GM12878 (cell line): Measurements from ENCODE around the gene UNKL. TPM values are rescaled to one million over a fixed set of nuclear protein-coding genes. Genes with fewer than 3 reads are reported as not detected.

Source experiments
- ATAC-seq: fragments of 200-7000 bp; cut with Tn5 transposase; 3 replicates; pipeline ENCODE4 v1.9.1; 2020; ENCODE audit warnings: mild to moderate bottlenecking, moderate library complexity
- BruUV-seq: library from RNA; stranded (reverse); fragments of 400-500 nt; replicated peaks from 2 replicates; lab custom pipeline; 2021; lab: Mats Ljungman, UMichigan
- CTCF ChIA-PET: fragments of 300-600 bp; sonication (Branson Sonifier 250); formaldehyde crosslinking; extraction: SDS; loops from one replicate; lab custom pipeline; 2021; ENCODE audit warnings: inconsistent platforms; lab: Yijun Ruan, JAX
- POLR2A ChIA-PET: fragments of 350-600 bp; formaldehyde crosslinking; extraction: SDS; loops from one replicate; lab custom pipeline; 2021; ENCODE audit warnings: inconsistent platforms; lab: Charles Lee
- RAD21 ChIA-PET: fragments of 300-600 bp; sonication (Branson Sonifier 250); formaldehyde crosslinking; loops from one replicate; lab custom pipeline; 2023; ENCODE audit warnings: antibody characterized with exemption; ENCODE audit not compliant: unreplicated experiment; lab: Charles Lee
- SMC1A ChIA-PET: fragments of 300-600 bp; sonication (Branson Sonifier 250); formaldehyde crosslinking; loops from one replicate; lab custom pipeline; 2023; ENCODE audit not compliant: unreplicated experiment, uncharacterized antibody; lab: Charles Lee
- DNase-seq: peaks from one replicate; pipeline ENCODE4 v3.0.0-alpha.2; 2011; ENCODE audit warnings: low read depth, low spot score
- FAIRE-seq: peaks from 3 replicates; lab custom pipeline; 2011; peaks lifted over from hg19 to GRCh38; lab: Jason Lieb, UNC
- H2AFZ ChIP-seq: 2 replicates; pipeline ENCODE4 v1.6.0; 2011; ENCODE audit warnings: low read depth, low read length, control low read depth; ENCODE audit not compliant: control insufficient read depth
- H3K27ac ChIP-seq: 2 replicates; pipeline ENCODE4 v1.5.1; 2011; ENCODE audit warnings: control low read depth; ENCODE audit not compliant: control insufficient read depth, insufficient read depth
- H3K27me3 ChIP-seq, 2 experiments: replicated peaks in 1 of 2; 2 replicates each; pipeline versions ENCODE4 v1.6.0 to v1.6.1; 2011; ENCODE audit warnings: low read length in 1 of 2; ENCODE audit not compliant: control insufficient read depth in 2 of 2, insufficient read depth in 2 of 2
- H3K36me3 ChIP-seq, 2 experiments: 2 replicates each; pipeline ENCODE4 v1.5.1; 2011; ENCODE audit warnings: low read length in 1 of 2; ENCODE audit not compliant: control insufficient read depth in 2 of 2, insufficient read depth in 2 of 2
- H3K4me1 ChIP-seq: 2 replicates; pipeline ENCODE4 v1.6.1; 2011; ENCODE audit warnings: mild to moderate bottlenecking, low read length, moderate library complexity, mixed read lengths; ENCODE audit not compliant: control insufficient read depth, insufficient read depth
- H3K4me2 ChIP-seq: 2 replicates; pipeline ENCODE4 v1.6.0; 2011; ENCODE audit warnings: control low read depth; ENCODE audit not compliant: control insufficient read depth, insufficient read depth
- H3K4me3 ChIP-seq: fragments of 200-600 bp; sonication (generic); 2 replicates; pipeline ENCODE4 v1.5.1; 2016
- H3K79me2 ChIP-seq: 2 replicates; pipeline ENCODE4 v1.6.0; 2011; ENCODE audit warnings: low read length; ENCODE audit not compliant: control insufficient read depth, insufficient read depth
- H3K9ac ChIP-seq: 2 replicates; pipeline ENCODE4 v1.8.0; 2011; ENCODE audit warnings: low read length, control low read depth, mixed read lengths; ENCODE audit not compliant: control insufficient read depth, insufficient read depth
- H3K9me3 ChIP-seq: replicated peaks from 3 replicates; pipeline ENCODE4 v1.5.1; 2011; ENCODE audit warnings: mild to moderate bottlenecking, low read length; ENCODE audit not compliant: control insufficient read depth, insufficient read depth
- H4K20me1 ChIP-seq: 2 replicates; pipeline ENCODE4 v1.6.0; 2011; ENCODE audit not compliant: control insufficient read depth, insufficient read depth
- IKZF1 ChIP-seq: fragments of 450-650 bp; conservative IDR thresholded peaks from 2 replicates; pipeline ENCODE4 v1.6.1; 2017; ENCODE audit warnings: antibody characterized with exemption, mild to moderate bottlenecking
- MLLT1 ChIP-seq: fragments of 450-650 bp; IDR thresholded peaks from 2 replicates; pipeline ENCODE4 v1.6.1; 2016; ENCODE audit warnings: mild to moderate bottlenecking
- NFXL1 ChIP-seq: fragments of 450-650 bp; IDR thresholded peaks from 2 replicates; pipeline ENCODE4 v1.6.1; 2017; ENCODE audit warnings: antibody characterized with exemption, mild to moderate bottlenecking, borderline replicate concordance
- NR2C1 ChIP-seq: fragments of 450-650 bp; IDR thresholded peaks from 2 replicates; pipeline ENCODE4 v1.6.1; 2017; ENCODE audit warnings: antibody characterized with exemption, mild to moderate bottlenecking, moderate library complexity
- SKIL ChIP-seq: fragments of 450-650 bp; IDR thresholded peaks from 2 replicates; pipeline ENCODE4 v1.6.1; 2017; ENCODE audit warnings: mild to moderate bottlenecking, low read depth, inconsistent platforms; ENCODE audit not compliant: poor library complexity, severe bottlenecking
- WRNIP1 ChIP-seq: IDR thresholded peaks from 2 replicates; pipeline ENCODE4 v1.6.1; 2011; ENCODE audit warnings: low read depth, low read length, improper control_type of control experiment, borderline replicate concordance
- ZBTB33 ChIP-seq: fragments of 450-650 bp; IDR thresholded peaks from 2 replicates; pipeline ENCODE4 v1.6.1; 2017; ENCODE audit warnings: mild to moderate bottlenecking
- ZNF384 ChIP-seq: IDR thresholded peaks from 2 replicates; pipeline ENCODE4 v1.6.1; 2012; ENCODE audit warnings: low read depth, mild to moderate bottlenecking, low read length, improper control_type of control experiment, borderline replicate concordance
- WGBS: methylation state at CpG from one replicate; pipeline ENCODE4 v1.1.6; 2016; ENCODE audit warnings: low lambda C conversion rate; ENCODE audit not compliant: insufficient replicate concordance, insufficient coverage; ENCODE audit errors: missing lambda C conversion rate; 5-methylcytosine and 5-hydroxymethylcytosine counted together
- in situ Hi-C: fragments of 300-500 bp; cut with MboI; formaldehyde crosslinking; loops from 9 replicates; pipeline ENCODE4 v1.14.3; 2018; ENCODE audit warnings: mixed read lengths
- intact Hi-C: fragments of 100-400 bp; cut with micrococcal nuclease; formaldehyde crosslinking; loops from one replicate; pipeline ENCODE4 v1.14.2; 2022; ENCODE audit not compliant: unreplicated experiment
- polyA plus RNA-seq, 11 experiments: library from polyadenylated mRNA; depleted of rRNA in 4 of 11; unstranded in 6 of 11; stranded (reverse) in 5 of 11; fragments of >200 nt; fragmentation: Nextera tagmentation in 4 of 11; fragmentation: Illumina TruSeq in 1 of 11; extraction: Ambion mirVana in 4 of 11; extraction: Trizol in 1 of 11; gene quantifications; 1 replicate in 1 of 11; 2 replicates in 10 of 11; pipeline versions ENCODE4 v1.2.1 to v1.2.3, GENCODE V29; 2011 to 2016; ENCODE audit warnings: inconsistent platforms in 2 of 11, missing spikeins in 2 of 11, low read depth in 1 of 11
- total RNA-seq, 4 experiments: library from RNA; depleted of rRNA in 3 of 4; stranded (reverse); fragments of >200 nt in 3 of 4; fragmentation: Illumina TruSeq in 1 of 4; extraction: Trizol in 1 of 4; gene quantifications; 2 replicates each; pipeline versions ENCODE4 v1.2.1 to v1.2.3, GENCODE V29; 2013 to 2021

The UNKL gene
- total and polyA plus RNA-seq, 10 of the 15 experiments (the other 5 are each of a cell fraction or from before 2014, with no cell fraction given), result 0.40 to 21.6 (median 9.1) TPM

- H3K36me3 ChIP-seq, result peaks cover 10 to 34% of the 10 kb centered on the region in 2 experiments; a peak in 3 of 4 replicates
- WGBS, result 57% methylated on average over 32 of the region's 35 CpGs
- no peak overlapping the region for H3K4me2 ChIP-seq
- no peak overlapping the region for H2AFZ ChIP-seq
- no peaks in the 10 kb centered on the region for H3K27me3 ChIP-seq
- FAIRE-seq (no peak), DNase-seq (no peak)
- in situ Hi-C loops, result no loop called here
- ChIA-PET CTCF (no interaction called here), SMC1A (no interaction called here)
- H3K4me1 ChIP-seq, result peaks cover 3% of the 10 kb centered on the region; the same call in 1 of the 2 replicates
- no peaks in the 10 kb centered on the region for H3K9me3 ChIP-seq
- H3K4me3 ChIP-seq, result no peak overlapping the region
- H3K27ac ChIP-seq, result no peak overlapping the region
- intact Hi-C loops, result no loop called here
- no TSS peak for BruUV-seq
- no peak for TF ChIP-seq WRNIP1
- TF ChIP-seq, all 136 proteins: peak for 0
- POLR2A ChIA-PET, result no interaction called here
- Histone ChIP-seq H3K9ac (no peak overlapping the region), H3K79me2 (no peaks in the 10 kb centered on the region), H4K20me1 (0 out of 2 replicates have a peak, but pooled peaks cover 4% of the 10 kb centered on the region)
- RAD21 ChIA-PET, result no interaction called here
- no peak; the same call in 2 of the 3 replicates for ATAC-seq
Measured at GRCh38 chr16:1323296-1324239, 90.9 kb downstream of the UNKL start.

GRCh38 chr16:1322407-1322806, 92.1 kb downstream of the UNKL start:
- intact Hi-C loops, result no loop called here
- Histone ChIP-seq H3K79me2 (no peaks in the 10 kb centered on the region; the same call in none of the 2 replicates), H3K27me3 (no peaks in the 10 kb centered on the region), H3K9me3 (no peaks in the 10 kb centered on the region), H2AFZ (no peak overlapping the region), H3K36me3 (peaks cover 22 to 45% of the 10 kb centered on the region in 2 experiments), H3K4me1 (peaks cover 3% of the 10 kb centered on the region; the same call in 1 of the 2 replicates), H4K20me1 (0 out of 2 replicates have a peak, but pooled peaks cover 4% of the 10 kb centered on the region), H3K4me2 (no peak overlapping the region), H3K9ac (no peak overlapping the region), H3K27ac (no peak overlapping the region), H3K4me3 (no peak overlapping the region)
- BruUV-seq, result no TSS peak
- ChIA-PET POLR2A (no interaction called here), RAD21 (no interaction called here), CTCF (no interaction called here), SMC1A (no interaction called here)
- ATAC-seq (no peak), FAIRE-seq (no peak), DNase-seq (no peak)
- WGBS, result 94% methylated on average over 8 of the region's 8 CpGs
- in situ Hi-C loops, result no loop called here
- no peak for TF ChIP-seq SKIL
- no peak for TF ChIP-seq ZBTB33
- TF ChIP-seq MLLT1, result no peak
- TF ChIP-seq NFXL1, result no peak
- TF ChIP-seq IKZF1, result no peak
- no peak for TF ChIP-seq ZNF384
- TF ChIP-seq NR2C1, result no peak
